Measurements from ENCODE around the gene BCO1.

The BCO1 gene

GRCh38 chr16:81264386-81264785, 25.9 kb downstream of the BCO1 start:
- no peak for TF ChIP-seq EZH2 (IDR thresholded peaks at IDR 0.05; ENCODE audit: borderline replicate concordance, low read length)
- TF ChIP-seq CTCF (IDR thresholded peaks at IDR 0.05; ENCODE audit: low read length): no peak
- H3K4me3 ChIP-seq (ENCODE audit: low read depth, low read length, poor library complexity, severe bottlenecking): no peak overlapping the region
- H3K79me2 ChIP-seq (ENCODE audit: insufficient read depth, low read length): no peaks in the 10 kb centered on the region
- no peaks in the 10 kb centered on the region for H3K9me3 ChIP-seq (ENCODE audit: low read length)
- no peak overlapping the region for H3K27ac ChIP-seq (ENCODE audit: low read depth, low read length, poor library complexity, severe bottlenecking)
- H3K9me2 ChIP-seq (ENCODE audit: low read depth, low read length): no peaks in the 10 kb centered on the region
- no peaks in the 10 kb centered on the region for H4K20me1 ChIP-seq (ENCODE audit: insufficient read depth, low read length)
- no peak overlapping the region for H2AFZ ChIP-seq (ENCODE audit: low read length)
- H3K9ac ChIP-seq (ENCODE audit: low read length): no peak overlapping the region
- no peaks in the 10 kb centered on the region for H3F3A ChIP-seq (ENCODE audit: insufficient read depth, low read length)
- H3K27me3 ChIP-seq (ENCODE audit: insufficient read depth, low read length): no peaks in the 10 kb centered on the region
- no peaks in the 10 kb centered on the region for H3K4me1 ChIP-seq (ENCODE audit: insufficient read depth, low read length, severe bottlenecking)
- no peak overlapping the region for H3K4me2 ChIP-seq (ENCODE audit: low read length)
- H3K36me3 ChIP-seq (ENCODE audit: insufficient read depth, low read length): no peaks in the 10 kb centered on the region

- no peak overlapping the region for H3K27ac ChIP-seq (ENCODE audit: low read depth, low read length, poor library complexity, severe bottlenecking)
- no peaks in the 10 kb centered on the region for H3K4me1 ChIP-seq (ENCODE audit: insufficient read depth, low read length, severe bottlenecking)
- no peaks in the 10 kb centered on the region for H3F3A ChIP-seq (ENCODE audit: insufficient read depth, low read length)
- no peak overlapping the region for H3K9ac ChIP-seq (ENCODE audit: low read length)
- H3K9me3 ChIP-seq (ENCODE audit: low read length): no peaks in the 10 kb centered on the region
- no peaks in the 10 kb centered on the region for H3K27me3 ChIP-seq (ENCODE audit: insufficient read depth, low read length)
- H2AFZ ChIP-seq (ENCODE audit: low read length): no peak overlapping the region
- TF ChIP-seq EZH2 (IDR thresholded peaks at IDR 0.05; ENCODE audit: borderline replicate concordance, low read length) (no peak), CTCF (IDR thresholded peaks at IDR 0.05; ENCODE audit: low read length) (no peak)
- no peaks in the 10 kb centered on the region for H3K79me2 ChIP-seq (ENCODE audit: insufficient read depth, low read length)
- H3K4me2 ChIP-seq (ENCODE audit: low read length): no peak overlapping the region
- H3K36me3 ChIP-seq (ENCODE audit: insufficient read depth, low read length): no peaks in the 10 kb centered on the region
- H4K20me1 ChIP-seq (ENCODE audit: insufficient read depth, low read length): no peaks in the 10 kb centered on the region
- no peak overlapping the region for H3K4me3 ChIP-seq (ENCODE audit: low read depth, low read length, poor library complexity, severe bottlenecking)
- no peaks in the 10 kb centered on the region for H3K9me2 ChIP-seq (ENCODE audit: low read depth, low read length)
These were observed 26.6 kb downstream of the BCO1 start for GRCh38 chr16:81265052-81265451.

- Histone ChIP-seq H3K79me2 (ENCODE audit: insufficient read depth, low read length) (no peaks in the 10 kb centered on the region), H3F3A (ENCODE audit: insufficient read depth, low read length) (no peaks in the 10 kb centered on the region), H3K27ac (ENCODE audit: low read depth, low read length, poor library complexity, severe bottlenecking) (no peak overlapping the region), H4K20me1 (ENCODE audit: insufficient read depth, low read length) (no peaks in the 10 kb centered on the region), H3K27me3 (ENCODE audit: insufficient read depth, low read length) (no peaks in the 10 kb centered on the region), H3K9me3 (ENCODE audit: low read length) (no peaks in the 10 kb centered on the region), H3K4me2 (ENCODE audit: low read length) (no peak overlapping the region), H3K9ac (ENCODE audit: low read length) (no peak overlapping the region), H3K9me2 (ENCODE audit: low read depth, low read length) (no peaks in the 10 kb centered on the region), H3K4me3 (ENCODE audit: low read depth, low read length, poor library complexity, severe bottlenecking) (no peak overlapping the region), H2AFZ (ENCODE audit: low read length) (no peak overlapping the region), H3K4me1 (ENCODE audit: insufficient read depth, low read length, severe bottlenecking) (no peaks in the 10 kb centered on the region), H3K36me3 (ENCODE audit: insufficient read depth, low read length) (no peaks in the 10 kb centered on the region)
- TF ChIP-seq EZH2 (IDR thresholded peaks at IDR 0.05; ENCODE audit: borderline replicate concordance, low read length) (no peak), CTCF (IDR thresholded peaks at IDR 0.05; ENCODE audit: low read length) (no peak)
These were observed 27.4 kb downstream of the BCO1 start for GRCh38 chr16:81265658-81266451.
